K562 (cell line): ENCODE results near the gene PRKCG. TPM values are rescaled to one million over a fixed set of nuclear protein-coding genes. Genes with fewer than 3 reads are reported as not detected.
A peak's percentile ranks its signal among the peaks of the same experiment; 100 is the strongest.

Experiments used
- ATF1 ChIP-seq, 2 experiments: fragments of 450-650 bp in 1 of 2; IDR thresholded peaks; 2 replicates each; pipeline ENCODE4 v1.6.1; 2016; ENCODE audit warnings: missing compliant biosample characterization in 1 of 2, missing genetic modification characterization in 1 of 2
- BCOR ChIP-seq: fragments of 450-650 bp; IDR thresholded peaks from 2 replicates; pipeline ENCODE4 v1.6.1; 2016
- CC2D1A ChIP-seq: fragments of 450-650 bp; IDR thresholded peaks from 2 replicates; pipeline ENCODE4 v1.6.1; 2017; ENCODE audit warnings: mild to moderate bottlenecking
- E2F6 ChIP-seq, 2 experiments: IDR thresholded peaks; 2 replicates each; pipeline ENCODE4 v1.6.1; 2011; ENCODE audit warnings: borderline replicate concordance in 1 of 2, control low read depth in 1 of 2, low read depth in 1 of 2, low read length in 1 of 2, mild to moderate bottlenecking in 1 of 2, mixed read lengths in 1 of 2, moderate library complexity in 1 of 2; ENCODE audit not compliant: insufficient read depth in 1 of 2, insufficient read length in 1 of 2, poor library complexity in 1 of 2, severe bottlenecking in 1 of 2; ENCODE audit errors: extremely low read depth in 1 of 2
- ERF ChIP-seq: fragments of 450-650 bp; formaldehyde crosslinking; IDR thresholded peaks from 2 replicates; pipeline ENCODE4 v1.4.0; 2020; ENCODE audit warnings: mild to moderate bottlenecking, mixed read lengths
- FOS ChIP-seq: IDR thresholded peaks from 3 replicates; pipeline ENCODE4 v1.6.1; 2011; ENCODE audit not compliant: insufficient read length; ENCODE audit errors: extremely low read depth
- FOXA3 ChIP-seq, 2 experiments: fragments of 450-650 bp in 1 of 2; sonication (generic) in 1 of 2; formaldehyde crosslinking; IDR thresholded peaks in 1 of 2; conservative IDR thresholded peaks in 1 of 2; 2 replicates each; pipeline versions ENCODE4 v1.4.0 to v1.8.0; 2020 to 2022; ENCODE audit warnings: mild to moderate bottlenecking in 2 of 2, missing genetic modification reagents in 1 of 2
- HCFC1 ChIP-seq: IDR thresholded peaks from 2 replicates; pipeline ENCODE4 v1.6.1; 2012; ENCODE audit warnings: low read depth, low read length, improper control_type of control experiment
- MAZ ChIP-seq, 2 experiments: fragments of 450-650 bp in 1 of 2; sonication (generic) in 1 of 2; formaldehyde crosslinking; IDR thresholded peaks in 1 of 2; conservative IDR thresholded peaks in 1 of 2; 2 replicates each; pipeline versions ENCODE4 v1.4.0 to v1.5.0; 2020; ENCODE audit warnings: mild to moderate bottlenecking in 1 of 2, missing genetic modification reagents in 1 of 2
- MEF2A ChIP-seq: IDR thresholded peaks from 2 replicates; pipeline ENCODE4 v1.6.1; 2011; ENCODE audit warnings: low read depth, mild to moderate bottlenecking, low read length, moderate library complexity; ENCODE audit not compliant: control insufficient read depth
- RBM22 ChIP-seq: fragments of 200-400 bp; formaldehyde crosslinking; IDR thresholded peaks from 2 replicates; pipeline ENCODE4 v1.6.1; 2018; ENCODE audit warnings: low read length, low read depth; ENCODE audit not compliant: poor library complexity, severe bottlenecking
- RFX1 ChIP-seq: fragments of 450-650 bp; IDR thresholded peaks from 2 replicates; pipeline ENCODE4 v1.6.1; 2016; ENCODE audit warnings: mild to moderate bottlenecking, moderate library complexity
- ZBTB40 ChIP-seq, 2 experiments: fragments of 450-650 bp in 1 of 2; sonication (generic) in 1 of 2; formaldehyde crosslinking in 1 of 2; IDR thresholded peaks; 2 replicates each; pipeline versions ENCODE4 v1.7.1 to v1.9.0; 2016 to 2022; ENCODE audit warnings: inconsistent platforms in 1 of 2, mild to moderate bottlenecking in 1 of 2, missing genetic modification reagents in 1 of 2
- ZNF143 ChIP-seq: sonication (generic); formaldehyde crosslinking; IDR thresholded peaks from 2 replicates; pipeline ENCODE4 v1.9.0; 2022; ENCODE audit warnings: mild to moderate bottlenecking, missing genetic modification reagents
- ZNF197 ChIP-seq: fragments of 200-800 bp; sonication (Bioruptor generic); IDR thresholded peaks from 2 replicates; pipeline ENCODE4 v1.6.1; 2016; ENCODE audit warnings: low read depth, missing genetic modification characterization, missing compliant biosample characterization
- ZNF24 ChIP-seq: fragments of 450-650 bp; IDR thresholded peaks from 2 replicates; pipeline ENCODE4 v1.6.1; 2016
- polyA plus RNA-seq, 8 experiments: library from polyadenylated mRNA; depleted of rRNA in 4 of 8; stranded (reverse) in 5 of 8; unstranded in 3 of 8; fragments of >200 nt; fragmentation: Nextera tagmentation in 2 of 8; fragmentation: Illumina TruSeq in 1 of 8; extraction: Ambion mirVana in 2 of 8; extraction: Trizol in 1 of 8; gene quantifications; 2 replicates each; pipeline versions ENCODE4 v1.2.1 to v1.2.3, GENCODE V29; 2011 to 2014; ENCODE audit warnings: inconsistent platforms in 1 of 8, missing spikeins in 1 of 8
- total RNA-seq, 7 experiments: library from RNA; depleted of rRNA in 6 of 7; stranded (reverse); fragments of >200 nt in 6 of 7; fragmentation: Illumina TruSeq in 2 of 7; extraction: Trizol in 2 of 7; gene quantifications; 2 replicates each; pipeline versions ENCODE4 v1.2.1 to v1.2.3, GENCODE V29; 2011 to 2021; ENCODE audit warnings: low replicate concordance in 1 of 7

The PRKCG gene
- total and polyA plus RNA-seq, 9 of the 15 experiments (the other 6 are each of a cell fraction or from before 2014, with no cell fraction given), result not detected

- TF ChIP-seq BCOR, result 0 out of 2 replicates have a peak, but pooled peaks have one; percentile 10
- TF ChIP-seq RFX1, result peak; percentile 99
- no peak for TF ChIP-seq ATF1 (CRISPR knock-in tag; IDR thresholded peaks at IDR 0.05)
- TF ChIP-seq ATF1 (tag; IDR thresholded peaks at IDR 0.05), result peak; percentile 36
- TF ChIP-seq RBM22, result peak; percentile 96
- TF ChIP-seq MEF2A, result no peak
- peak; percentile 62 to 76; a peak in 2 of 4 replicates for TF ChIP-seq MAZ (CRISPR knock-in tag; conservative IDR thresholded peaks at IDR 0.05 in 1 of 2, IDR thresholded peaks at IDR 0.05 in 1 of 2)
- 0 out of 2 replicates have a peak, but pooled peaks have one; percentile 33 for TF ChIP-seq ZBTB40 (IDR thresholded peaks at IDR 0.05)
- no peak for TF ChIP-seq ZBTB40 (CRISPR knock-in tag; IDR thresholded peaks at IDR 0.05)
- peak in 1 of 2 experiments; percentile 18 for TF ChIP-seq E2F6 (IDR thresholded peaks at IDR 0.05; ENCODE audit: borderline replicate concordance in 1 of 2, extremely low read depth in 1 of 2, insufficient read depth in 1 of 2, insufficient read length in 1 of 2, low read depth in 1 of 2, low read length in 1 of 2, poor library complexity in 1 of 2, severe bottlenecking in 1 of 2)
- TF ChIP-seq FOS, result no peak
- 0 out of 2 replicates have a peak, but pooled peaks have one; percentile 64 for TF ChIP-seq ZNF197 (CRISPR knock-in tag)
- TF ChIP-seq FOXA3 (CRISPR knock-in tag; conservative IDR thresholded peaks at IDR 0.05 in 1 of 2, IDR thresholded peaks at IDR 0.05 in 1 of 2), result no peak
- TF ChIP-seq ZNF24, result no peak
- TF ChIP-seq HCFC1, result peak; percentile 97
- TF ChIP-seq CC2D1A, result no peak
- TF ChIP-seq ERF (CRISPR knock-in tag), result 0 out of 2 replicates have a peak, but pooled peaks have one; percentile 4
- TF ChIP-seq ZNF143 (CRISPR knock-in tag), result peak; percentile 96
These were observed 2.6 kb upstream of the PRKCG start (continued) for GRCh38 chr19:53879140-53880081.
